ENCODE measurements around the gene RBMS1. TPM values are rescaled to one million over a fixed set of nuclear protein-coding genes. Genes with fewer than 3 reads are reported as not detected.

The RBMS1 gene
- total and polyA plus RNA-seq, 2 donors (not counting 1 experiment from before 2014, with no cell fraction given), result 18.0 to 36.7 TPM

DNA sequence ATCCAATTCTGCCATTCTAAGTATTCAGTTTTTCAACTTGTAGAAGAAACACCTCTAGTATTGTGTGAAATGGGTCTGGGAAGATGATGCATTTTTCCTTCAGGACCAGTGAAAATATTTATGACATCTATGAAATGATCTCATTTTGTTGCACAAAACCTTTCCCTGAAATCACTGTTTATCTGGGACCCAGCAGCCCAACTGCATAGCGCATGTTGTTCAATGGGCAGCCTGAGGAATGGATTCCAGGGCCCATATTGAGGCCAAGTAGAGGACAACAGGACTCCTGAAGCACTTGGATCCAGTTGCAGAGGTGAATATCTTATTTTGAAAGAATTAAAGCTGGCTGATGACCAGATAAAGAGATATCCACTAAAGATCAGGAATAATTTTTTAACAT lies 7.3 kb downstream of the RBMS1 start:
- DNase-seq, result no peak
- ChIA-PET POLR2A (no interaction called here), CTCF (interaction anchor here (1.2 kb wide), 1 partner anchor 508 kb away, joined by 5 read pairs; no protein-coding TSS in a partner anchor)
- Mint-ChIP-seq H3K27me3 (peaks cover 33% of the 10 kb centered on the region), H3K4me1 (no peaks in the 10 kb centered on the region), H3K9me3 (ENCODE audit: insufficient read depth) (no peaks in the 10 kb centered on the region), H3K4me3 (no peak overlapping the region), H3K27ac (no peak overlapping the region)
- 100% methylated on average over 1 of the region's 1 CpG for WGBS (ENCODE audit: insufficient coverage)
- Histone ChIP-seq H3K79me2 (ENCODE audit: control insufficient read depth, insufficient read depth, low read length) (no peaks in the 10 kb centered on the region), H3K4me3 (ENCODE audit: control extremely low read depth in 1 of 5, extremely low read depth in 1 of 5, insufficient read depth in 1 of 5, low read depth in 2 of 5, low read length in 4 of 5) (no peak overlapping the region), H3K36me3 (replicated peaks in 1 of 2; ENCODE audit: control extremely low read depth in 1 of 2, control insufficient read depth in 1 of 2, extremely low read depth in 1 of 2, insufficient read depth in 2 of 2, low read length in 1 of 2) (no peaks in the 10 kb centered on the region), H3K9me3 (ENCODE audit: control extremely low read depth in 1 of 3, control insufficient read depth in 2 of 3, insufficient read depth in 1 of 3, low read length in 2 of 3) (no peaks in the 10 kb centered on the region), H3K4me1 (ENCODE audit: control insufficient read depth in 2 of 2, insufficient read depth in 2 of 2, low read length in 2 of 2) (no peaks in the 10 kb centered on the region), H3K9ac (ENCODE audit: low read length) (no peak overlapping the region), H2AFZ (ENCODE audit: insufficient read depth, low read depth, low read length, poor library complexity, severe bottlenecking) (no peak overlapping the region), H3K27me3 (replicated peaks in 1 of 4; ENCODE audit: control extremely low read depth in 1 of 4, control insufficient read depth in 3 of 4, insufficient read depth in 4 of 4, low read length in 3 of 4) (peaks cover 0 to 19% (median under 1%) of the 10 kb centered on the region in 4 experiments), H4K20me1 (ENCODE audit: control insufficient read depth, insufficient read depth, low read length, poor library complexity, severe bottlenecking) (no peaks in the 10 kb centered on the region), H3K4me2 (replicated peaks; ENCODE audit: low read depth, low read length, poor library complexity, severe bottlenecking) (no peak overlapping the region), H3K27ac (ENCODE audit: low read length in 2 of 2) (no peak overlapping the region)
- TF ChIP-seq CTCF (IDR thresholded peaks at IDR 0.05), result no peak
- no peak for TF ChIP-seq EZH2 (IDR thresholded peaks at IDR 0.05; ENCODE audit: borderline replicate concordance, insufficient read depth, low read depth, low read length, poor library complexity, severe bottlenecking)
- no peak for ATAC-seq (ENCODE audit: low read depth)
- intact Hi-C loops (cut with micrococcal nuclease), result no loop called here

DNA sequence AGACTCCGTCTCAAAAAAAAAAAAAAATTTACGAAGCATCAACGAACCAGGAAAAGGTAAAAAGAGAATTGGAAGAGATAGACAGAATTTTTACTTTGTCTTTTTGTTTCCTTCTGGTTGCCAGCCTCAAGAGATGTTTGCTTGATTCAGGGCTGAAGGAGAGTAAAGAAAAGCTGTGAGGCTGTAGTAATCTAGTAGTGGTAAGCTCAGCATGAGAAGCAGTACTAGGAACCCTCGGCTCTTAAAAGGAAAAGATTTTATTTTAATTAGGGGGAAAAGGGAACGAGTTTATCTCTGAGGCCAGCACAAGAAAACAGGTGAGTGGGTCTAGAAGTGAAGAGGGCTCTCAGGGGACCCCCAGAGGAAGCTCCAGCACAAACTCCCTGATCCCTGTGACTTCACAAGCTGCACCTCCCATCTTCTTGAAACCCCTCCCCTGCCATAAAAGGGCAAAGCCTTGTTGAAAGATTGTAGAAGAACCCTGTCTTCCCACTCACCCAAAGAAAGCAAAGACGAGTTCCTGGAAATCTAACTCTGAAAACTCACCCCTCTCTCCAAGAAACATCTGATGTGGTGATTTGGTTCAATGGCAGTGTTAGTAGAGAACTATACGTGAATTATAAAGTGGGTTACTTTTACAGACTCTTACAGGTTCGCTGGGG lies 8.6 kb downstream of the RBMS1 start:
- DNase-seq (no peak), ATAC-seq (ENCODE audit: low read depth) (no peak)
- no peaks in the 10 kb centered on the region for H3K36me3 ChIP-seq (replicated peaks in 1 of 2; ENCODE audit: control extremely low read depth in 1 of 2, control insufficient read depth in 1 of 2, extremely low read depth in 1 of 2, insufficient read depth in 2 of 2, low read length in 1 of 2)
- H3K4me1 ChIP-seq (ENCODE audit: control insufficient read depth in 2 of 2, insufficient read depth in 2 of 2, low read length in 2 of 2), result no peaks in the 10 kb centered on the region
- ChIA-PET CTCF (interaction anchor here (0.5 to 1.5 kb wide), 2 partner anchors 55 to 507 kb away, joined by 3 to 4 read pairs; no protein-coding TSS in a partner anchor), POLR2A (no interaction called here)
- no peak overlapping the region for H3K4me2 ChIP-seq (replicated peaks; ENCODE audit: low read depth, low read length, poor library complexity, severe bottlenecking)
- H4K20me1 ChIP-seq (ENCODE audit: control insufficient read depth, insufficient read depth, low read length, poor library complexity, severe bottlenecking), result no peaks in the 10 kb centered on the region
- peaks cover 25% of the 10 kb centered on the region for H3K27me3 Mint-ChIP-seq
- no peak overlapping the region for H3K4me3 ChIP-seq (ENCODE audit: control extremely low read depth in 1 of 5, extremely low read depth in 1 of 5, insufficient read depth in 1 of 5, low read depth in 2 of 5, low read length in 4 of 5)
- H2AFZ ChIP-seq (ENCODE audit: insufficient read depth, low read depth, low read length, poor library complexity, severe bottlenecking), result no peak overlapping the region
- intact Hi-C loops (cut with micrococcal nuclease), result no loop called here
- no peak for TF ChIP-seq EZH2 (IDR thresholded peaks at IDR 0.05; ENCODE audit: borderline replicate concordance, insufficient read depth, low read depth, low read length, poor library complexity, severe bottlenecking)
- no peak for TF ChIP-seq CTCF (IDR thresholded peaks at IDR 0.05)
- WGBS (ENCODE audit: insufficient coverage), result 94% methylated on average over 4 of the region's 8 CpGs
- peaks cover 0 to 11% (median 0%) of the 10 kb centered on the region in 4 experiments for H3K27me3 ChIP-seq (replicated peaks in 1 of 4; ENCODE audit: control extremely low read depth in 1 of 4, control insufficient read depth in 3 of 4, insufficient read depth in 4 of 4, low read length in 3 of 4)
- H3K9ac ChIP-seq (ENCODE audit: low read length), result no peak overlapping the region
- no peaks in the 10 kb centered on the region for H3K9me3 Mint-ChIP-seq (ENCODE audit: insufficient read depth)
- no peaks in the 10 kb centered on the region for H3K79me2 ChIP-seq (ENCODE audit: control insufficient read depth, insufficient read depth, low read length)
- no peak overlapping the region for H3K4me3 Mint-ChIP-seq
- H3K4me1 Mint-ChIP-seq, result no peaks in the 10 kb centered on the region
- no peak overlapping the region for H3K27ac ChIP-seq (ENCODE audit: low read length in 2 of 2)
- no peaks in the 10 kb centered on the region for H3K9me3 ChIP-seq (ENCODE audit: control extremely low read depth in 1 of 3, control insufficient read depth in 2 of 3, insufficient read depth in 1 of 3, low read length in 2 of 3)
- H3K27ac Mint-ChIP-seq, result no peak overlapping the region
